H9 (cell line): ENCODE data around the gene DLG2. TPM values are rescaled to one million over a fixed set of nuclear protein-coding genes. Genes with fewer than 3 reads are reported as not detected.

Source experiments
- DNase-seq: peaks from one replicate; pipeline ENCODE4 v3.0.0-alpha.2; 2017
- H2AFZ ChIP-seq: one replicate; pipeline ENCODE4 v1.6.1; 2013; ENCODE audit warnings: mild to moderate bottlenecking, low read length, control low read depth, moderate library complexity
- H2AK5ac ChIP-seq: 2 replicates; pipeline ENCODE4 v1.6.1; 2013; ENCODE audit warnings: low read length, control low read depth, mixed read lengths; ENCODE audit not compliant: insufficient read length
- H2BK120ac ChIP-seq: one replicate; pipeline ENCODE4 v1.6.1; 2013; ENCODE audit warnings: low read depth, mild to moderate bottlenecking, low read length, control low read depth, inconsistent platforms; ENCODE audit not compliant: poor library complexity, severe bottlenecking
- H2BK12ac ChIP-seq: 2 replicates; pipeline ENCODE4 v1.6.1; 2013; ENCODE audit warnings: low read length, control low read depth, mixed read lengths, low read depth; ENCODE audit not compliant: insufficient read length
- H2BK15ac ChIP-seq: 2 replicates; pipeline ENCODE4 v1.6.1; 2013; ENCODE audit warnings: low read depth, low read length, control low read depth
- H2BK20ac ChIP-seq: one replicate; pipeline ENCODE4 v1.6.1; 2013; ENCODE audit warnings: low read depth, mild to moderate bottlenecking, low read length, control low read depth, inconsistent platforms; ENCODE audit not compliant: poor library complexity, severe bottlenecking
- H2BK5ac ChIP-seq: 2 replicates; pipeline ENCODE4 v1.6.1; 2013; ENCODE audit warnings: low read length, control low read depth, mixed read lengths; ENCODE audit not compliant: insufficient read length
- H3K14ac ChIP-seq: 2 replicates; pipeline ENCODE4 v1.6.1; 2013; ENCODE audit warnings: low read length, control low read depth; ENCODE audit not compliant: insufficient read depth
- H3K18ac ChIP-seq: 2 replicates; pipeline ENCODE4 v1.6.1; 2013; ENCODE audit warnings: low read depth, mild to moderate bottlenecking, mixed read lengths, low read length, control low read depth; ENCODE audit not compliant: insufficient read length
- H3K23ac ChIP-seq: 2 replicates; pipeline ENCODE4 v1.6.1; 2013; ENCODE audit warnings: low read length, control low read depth, mixed read lengths, low read depth; ENCODE audit not compliant: insufficient read length
- H3K23me2 ChIP-seq: 2 replicates; pipeline ENCODE4 v1.6.1; 2013; ENCODE audit warnings: low read depth, mild to moderate bottlenecking, mixed read lengths, low read length, control low read depth; ENCODE audit not compliant: insufficient read length, poor library complexity, severe bottlenecking
- H3K27ac ChIP-seq: 2 replicates; pipeline ENCODE4 v1.5.1; 2013; ENCODE audit warnings: low read length, control low read depth, mixed read lengths, low read depth; ENCODE audit not compliant: insufficient read length
- H3K27me3 ChIP-seq: 2 replicates; pipeline ENCODE4 v1.6.1; 2013; ENCODE audit warnings: low read length, control low read depth, inconsistent platforms; ENCODE audit not compliant: insufficient read depth
- H3K4ac ChIP-seq: 2 replicates; pipeline ENCODE4 v1.6.1; 2013; ENCODE audit warnings: low read depth, mild to moderate bottlenecking, control low read depth, inconsistent platforms, low read length, moderate library complexity
- H3K4me1 ChIP-seq: 2 replicates; pipeline ENCODE4 v1.6.1; 2013; ENCODE audit warnings: low read length, control low read depth, inconsistent platforms; ENCODE audit not compliant: insufficient read depth
- H3K4me2 ChIP-seq: 2 replicates; pipeline ENCODE4 v1.6.1; 2013; ENCODE audit warnings: low read length, control low read depth, mixed read lengths; ENCODE audit not compliant: insufficient read length, insufficient read depth
- H3K56ac ChIP-seq: 2 replicates; pipeline ENCODE4 v1.6.1; 2013; ENCODE audit warnings: low read depth, mild to moderate bottlenecking, mixed read lengths, low read length, control low read depth; ENCODE audit not compliant: insufficient read length
- H3K79me1 ChIP-seq: 2 replicates; pipeline ENCODE4 v1.6.1; 2013; ENCODE audit warnings: low read depth, mild to moderate bottlenecking, moderate library complexity, low read length, control low read depth, inconsistent platforms; ENCODE audit not compliant: insufficient read depth, poor library complexity, severe bottlenecking
- H3K79me2 ChIP-seq: 2 replicates; pipeline ENCODE4 v1.6.1; 2013; ENCODE audit warnings: low read length, control low read depth, inconsistent platforms; ENCODE audit not compliant: insufficient read depth
- H3K9ac ChIP-seq: 2 replicates; pipeline ENCODE4 v1.6.1; 2013; ENCODE audit warnings: low read length, control low read depth, mixed read lengths; ENCODE audit not compliant: insufficient read length; ENCODE audit errors: extremely low read depth
- H3K9me3 ChIP-seq: one replicate; pipeline ENCODE4 v1.6.1; 2013; ENCODE audit warnings: low read depth, low read length, inconsistent platforms; ENCODE audit not compliant: control insufficient read depth
- H3T11ph ChIP-seq: one replicate; pipeline ENCODE4 v1.6.1; 2013; ENCODE audit warnings: mild to moderate bottlenecking, low read length, control low read depth, inconsistent platforms
- H4K20me1 ChIP-seq: one replicate; pipeline ENCODE4 v1.6.1; 2013; ENCODE audit not compliant: control insufficient read depth, insufficient read length, insufficient read depth
- H4K5ac ChIP-seq: 2 replicates; pipeline ENCODE4 v1.6.1; 2013; ENCODE audit warnings: low read depth, mild to moderate bottlenecking, mixed read lengths, low read length, control low read depth; ENCODE audit not compliant: insufficient read length
- H4K8ac ChIP-seq: replicated peaks from 2 replicates; pipeline ENCODE4 v1.6.1; 2013; ENCODE audit warnings: low read length, control low read depth, mixed read lengths, low read depth; ENCODE audit not compliant: insufficient read length
- H4K91ac ChIP-seq: 2 replicates; pipeline ENCODE4 v1.6.1; 2013; ENCODE audit warnings: low read depth, mild to moderate bottlenecking, moderate library complexity, mixed read lengths, low read length, control low read depth; ENCODE audit not compliant: insufficient read length
- H3K27ac Mint-ChIP-seq, 3 experiments: 2 replicates in 2 of 3; 3 replicates in 1 of 3; pipeline ENCODE4 v1.8.0; 2020 to 2021; ENCODE audit warnings: mixed read lengths in 3 of 3, mild to moderate bottlenecking in 1 of 3, moderate library complexity in 1 of 3
- H3K27me3 Mint-ChIP-seq: 2 replicates; pipeline ENCODE4 v1.8.0; 2021; ENCODE audit warnings: low read depth, mild to moderate bottlenecking, moderate library complexity, mixed read lengths
- H3K36me3 Mint-ChIP-seq, 3 experiments: 2 replicates in 2 of 3; 3 replicates in 1 of 3; pipeline ENCODE4 v1.8.0; 2020 to 2021; ENCODE audit warnings: low read depth in 3 of 3, mixed read lengths in 3 of 3; ENCODE audit not compliant: insufficient read depth in 1 of 3
- H3K4me1 Mint-ChIP-seq, 2 experiments: 2 replicates each; pipeline ENCODE4 v1.8.0; 2020; ENCODE audit warnings: mixed read lengths in 2 of 2
- H3K4me3 Mint-ChIP-seq, 2 experiments: 2 replicates in 1 of 2; 3 replicates in 1 of 2; pipeline ENCODE4 v1.8.0; 2020 to 2021; ENCODE audit warnings: mild to moderate bottlenecking in 2 of 2, mixed read lengths in 2 of 2, moderate library complexity in 1 of 2
- H3K9me3 Mint-ChIP-seq, 2 experiments: 2 replicates in 1 of 2; 3 replicates in 1 of 2; pipeline ENCODE4 v1.8.0; 2020; ENCODE audit warnings: mild to moderate bottlenecking in 2 of 2, mixed read lengths in 2 of 2, moderate library complexity in 1 of 2
- CTCF ChIP-seq: fragments of 200-600 bp; sonication (generic); conservative IDR thresholded peaks from 3 replicates; pipeline ENCODE4 v1.8.0; 2021; ENCODE audit warnings: antibody characterized with exemption, mild to moderate bottlenecking
- WGBS: extraction: QIAGEN DNeasy Blood & Tissue Kit; methylation state at CpG from one replicate; pipeline ENCODE4 v1.1.7; 2013; ENCODE audit warnings: missing lambda C conversion rate, low lambda C conversion rate, mixed read lengths; ENCODE audit not compliant: insufficient read length; ENCODE audit errors: extremely low coverage; 5-methylcytosine and 5-hydroxymethylcytosine counted together
- total RNA-seq: library from RNA; stranded (reverse); gene quantifications from 2 replicates; pipeline ENCODE4 v1.2.1, GENCODE V29; 2021

DLG2 gene
- total RNA-seq, 1 experiment from 2014 or later: 8.0 TPM

GRCh38 chr11:85170184-85170583 lies 457.0 kb downstream of the DLG2 start:
- Histone ChIP-seq H3K23me2 (no peaks in the 10 kb centered on the region), H3K4ac (no peak overlapping the region), H2BK5ac (no peak overlapping the region), H4K91ac (no peak overlapping the region), H3K9me3 (no peaks in the 10 kb centered on the region), H2BK15ac (no peak overlapping the region), H3K27me3 (no peaks in the 10 kb centered on the region), H4K20me1 (no peaks in the 10 kb centered on the region), H3K79me2 (no peaks in the 10 kb centered on the region), H4K8ac (no peak overlapping the region), H3K4me2 (no peak overlapping the region), H3K9ac (no peak overlapping the region), H3K56ac (no peak overlapping the region), H2BK20ac (no peak overlapping the region), H2BK120ac (no peak overlapping the region), H3K18ac (no peak overlapping the region), H2AFZ (no peak overlapping the region), H3K4me1 (peaks cover 6% of the 10 kb centered on the region; the same call in 1 of the 2 replicates), H3K14ac (no peak overlapping the region), H3K79me1 (no peaks in the 10 kb centered on the region), H3T11ph (no peak overlapping the region), H3K27ac (peak overlapping the region; percentile 62), H2AK5ac (no peak overlapping the region), H3K23ac (no peak overlapping the region), H2BK12ac (no peak overlapping the region), H4K5ac (no peak overlapping the region)
- Mint-ChIP-seq H3K27me3 (no peaks in the 10 kb centered on the region), H3K27ac (peak overlapping the region; percentile 2 to 85 (median 81); a peak in 4 of 7 replicates), H3K9me3 (peaks cover 16 to 19% of the 10 kb centered on the region in 2 experiments), H3K4me3 (no peak overlapping the region), H3K36me3 (peaks cover 3 to 27% (median 6%) of the 10 kb centered on the region in 3 experiments; a peak in 4 of 7 replicates), H3K4me1 (peaks cover 36 to 40% of the 10 kb centered on the region in 2 experiments)
- no peak for TF ChIP-seq CTCF
- WGBS: no CpG with 5 or more reads among the region's 1 CpG
- no peak for DNase-seq
